COLO829 (cell line): ENCODE data around the gene EGFLAM.

ENCODE experiments used
- DNase-seq: peaks from one replicate; pipeline ENCODE4 v3.0.0; 2012; ENCODE audit warnings: low spot score

EGFLAM gene

GRCh38 chr5:38420691-38421390 lies 162.5 kb downstream of the EGFLAM start:
- peak; percentile 56 for DNase-seq

DNA sequence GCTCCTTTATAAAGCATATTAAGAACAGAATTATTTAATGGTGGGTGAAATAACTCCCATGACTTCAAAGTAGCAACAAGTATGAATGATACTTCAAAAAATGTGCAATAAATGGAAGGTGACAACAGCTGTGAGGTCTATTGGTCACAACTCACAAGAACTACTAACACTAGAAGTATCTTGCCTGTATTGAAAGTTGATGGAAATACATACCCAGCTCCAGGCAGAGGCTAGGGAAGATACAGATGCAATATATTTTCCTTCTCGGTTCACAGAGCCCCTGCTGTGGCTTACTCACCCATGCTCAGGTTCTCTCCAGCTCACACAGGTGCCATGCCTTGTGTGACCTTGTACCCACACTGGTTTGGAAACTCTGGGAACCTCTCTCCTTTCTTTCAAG lies 164.3 kb downstream of the EGFLAM start:
- no peak for DNase-seq

GRCh38 chr5:38423276-38424147 lies 165.2 kb downstream of the EGFLAM start:
- no peak for DNase-seq

- DNase-seq: no peak
Measured at GRCh38 chr5:38424148-38425060, 166.0 kb downstream of the EGFLAM start.

- no peak for DNase-seq
Measured at GRCh38 chr5:38426490-38426889, 168.1 kb downstream of the EGFLAM start.

DNA sequence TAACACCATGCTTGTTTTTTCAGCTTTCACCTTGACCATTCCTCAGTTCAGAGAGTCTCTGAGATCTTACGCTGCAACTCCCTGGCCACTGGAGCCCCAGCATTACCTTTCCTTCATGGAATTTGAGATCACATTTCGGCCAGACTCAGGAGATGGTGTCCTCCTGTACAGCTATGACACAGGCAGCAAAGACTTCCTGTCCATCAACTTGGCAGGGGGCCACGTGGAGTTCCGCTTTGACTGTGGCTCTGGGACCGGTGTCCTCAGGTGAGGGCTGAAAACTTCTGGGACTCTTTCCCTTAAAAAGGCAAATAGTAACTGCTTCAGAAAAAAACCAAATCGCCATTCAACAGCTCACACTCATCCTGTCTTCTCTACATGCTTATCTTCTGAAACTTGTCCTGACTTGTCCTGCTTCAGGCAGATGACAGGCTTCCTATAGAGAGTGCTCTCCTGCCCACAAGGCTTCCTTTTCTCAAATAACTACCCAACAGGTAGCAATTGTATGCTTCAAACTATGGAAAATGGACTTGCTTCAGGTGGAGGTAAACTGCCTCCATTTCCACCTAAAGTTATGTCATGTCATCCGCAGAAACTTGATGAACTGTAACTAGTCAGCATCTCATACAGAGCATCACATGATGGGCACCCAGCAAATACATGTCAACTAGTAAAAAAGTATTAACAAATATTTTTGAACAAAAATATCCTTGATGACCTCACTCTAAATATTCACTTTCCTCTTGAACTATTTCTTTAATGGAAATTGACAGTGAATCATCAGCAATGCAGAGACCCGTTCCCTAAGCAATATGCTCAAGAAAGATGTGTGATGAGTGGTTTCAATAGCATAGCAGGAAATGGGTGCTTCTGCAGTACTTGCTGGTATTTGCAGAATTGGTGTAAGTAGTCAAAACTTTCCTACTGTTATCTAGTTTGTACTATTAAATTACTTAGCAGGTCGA lies 168.9 kb downstream of the EGFLAM start:
- DNase-seq: no peak

DNA sequence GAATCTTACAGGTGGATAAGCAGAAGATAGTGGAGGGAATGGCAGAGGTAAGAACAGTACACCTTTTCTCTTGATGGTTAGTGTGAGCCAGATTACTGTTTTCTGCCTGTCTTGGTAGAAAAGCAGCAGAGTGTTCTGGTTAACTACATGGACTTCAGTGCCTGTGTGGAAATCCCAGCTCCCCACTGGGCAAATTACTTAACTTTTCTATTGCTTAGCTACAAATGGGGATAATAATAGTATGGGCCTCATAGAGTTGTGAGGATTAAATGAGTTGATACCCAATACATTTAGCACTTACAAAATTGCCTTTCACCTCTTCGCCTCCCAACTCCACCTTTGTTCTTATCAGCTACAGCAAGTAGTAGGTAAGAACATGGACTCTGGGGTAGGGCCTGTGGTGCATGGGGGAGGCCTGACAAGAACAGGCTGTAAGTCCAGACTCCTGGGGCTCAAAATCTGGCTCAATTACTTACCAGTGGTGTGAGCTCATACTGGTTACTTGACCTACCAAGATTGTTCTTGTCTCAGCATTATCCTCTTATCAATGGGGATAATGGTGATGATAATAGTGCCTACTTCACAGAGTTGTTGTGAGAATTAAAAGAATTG lies 173.0 kb downstream of the EGFLAM start:
- no peak for DNase-seq

GRCh38 chr5:38433160-38433861 lies 175.0 kb downstream of the EGFLAM start:
- DNase-seq: no peak

- no peak for DNase-seq
Measured at GRCh38 chr5:38434966-38435705, 176.8 kb downstream of the EGFLAM start.

DNA sequence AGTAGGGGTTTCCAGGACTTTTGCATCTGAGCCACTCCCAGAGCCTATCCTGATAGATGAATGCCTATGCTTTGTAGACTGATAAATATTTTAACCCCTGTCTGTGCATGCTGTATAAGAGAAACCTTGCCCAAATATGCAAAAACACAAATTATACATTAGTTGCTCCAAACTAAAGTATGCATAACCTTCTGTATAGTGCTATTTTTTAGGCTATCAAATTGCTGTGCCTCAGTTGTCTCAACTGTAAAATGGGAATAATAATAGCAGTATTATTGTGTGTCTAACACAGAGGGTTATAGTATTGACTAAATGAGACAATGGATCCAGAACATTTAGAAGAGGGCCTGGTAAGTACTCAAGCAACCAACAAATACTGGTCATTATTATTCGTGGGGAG lies 180.4 kb downstream of the EGFLAM start:
- DNase-seq: no peak

- peak; percentile 64 for DNase-seq
Measured at GRCh38 chr5:38441453-38442246, 183.3 kb downstream of the EGFLAM start.

DNA sequence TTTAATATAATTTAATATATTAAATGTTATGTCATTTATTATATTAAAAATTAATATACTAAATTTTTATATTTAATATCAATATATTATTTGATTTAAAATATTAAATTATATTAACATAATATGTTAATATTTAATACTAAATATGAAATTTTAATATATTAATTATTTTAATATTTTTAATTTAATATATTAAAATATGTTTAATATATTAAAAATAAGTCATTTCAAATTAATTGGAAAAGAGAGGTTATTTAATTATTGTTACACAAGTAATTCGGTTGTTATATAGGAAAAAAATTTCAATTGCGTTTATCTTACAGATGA lies 183.9 kb downstream of the EGFLAM start:
- DNase-seq: no peak

GRCh38 chr5:38443390-38443789 lies 185.0 kb downstream of the EGFLAM start:
- DNase-seq: no peak

- no peak for DNase-seq
Measured at GRCh38 chr5:38445374-38446028, 187.1 kb downstream of the EGFLAM start.

GRCh38 chr5:38446029-38446522 lies 187.7 kb downstream of the EGFLAM start:
- no peak for DNase-seq

GRCh38 chr5:38447056-38447455 lies 188.7 kb downstream of the EGFLAM start:
- no peak for DNase-seq

DNA sequence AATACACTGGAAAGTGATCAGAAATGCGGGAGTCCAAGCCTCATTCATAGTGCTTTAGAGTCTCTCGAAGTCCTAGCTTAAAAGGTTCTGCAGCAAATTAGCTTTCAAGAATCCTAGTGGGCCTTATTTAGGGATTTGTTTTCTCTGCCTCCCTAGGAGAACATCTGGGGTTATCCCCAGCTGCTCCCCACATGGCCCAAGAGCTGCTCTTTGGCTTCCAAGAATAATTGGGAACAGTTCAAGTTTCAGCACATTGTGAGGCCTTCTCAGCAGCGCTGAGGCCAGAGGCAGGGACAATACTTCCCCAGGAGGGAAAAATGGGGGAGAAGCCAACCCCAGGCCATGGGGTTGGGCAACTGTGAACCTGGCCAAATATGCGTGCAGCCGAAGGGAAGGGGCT lies 189.4 kb downstream of the EGFLAM start:
- DNase-seq: no peak
